Osteocyte (in vitro differentiated cells): ENCODE data around the gene RSRC1. TPM values are rescaled to one million over a fixed set of nuclear protein-coding genes. Genes with fewer than 3 reads are reported as not detected.

Experiments used
- DNase-seq: peaks from one replicate; pipeline ENCODE4 v3.0.0; 2021; ENCODE audit warnings: mixed read lengths; ENCODE audit not compliant: unreplicated experiment; ENCODE audit errors: extremely low spot score
- H3K27ac Mint-ChIP-seq: one replicate; pipeline ENCODE4 v1.8.0; 2021; ENCODE audit warnings: mild to moderate bottlenecking, mixed read lengths; ENCODE audit not compliant: unreplicated experiment
- H3K27me3 Mint-ChIP-seq: one replicate; pipeline ENCODE4 v1.8.0; 2021; ENCODE audit warnings: mixed read lengths; ENCODE audit not compliant: unreplicated experiment
- H3K36me3 Mint-ChIP-seq: one replicate; pipeline ENCODE4 v1.8.0; 2021; ENCODE audit warnings: mixed read lengths; ENCODE audit not compliant: unreplicated experiment
- H3K4me1 Mint-ChIP-seq: one replicate; pipeline ENCODE4 v1.8.0; 2021; ENCODE audit warnings: mixed read lengths; ENCODE audit not compliant: unreplicated experiment
- H3K4me3 Mint-ChIP-seq: one replicate; pipeline ENCODE4 v1.8.0; 2021; ENCODE audit warnings: mild to moderate bottlenecking, moderate library complexity, mixed read lengths; ENCODE audit not compliant: unreplicated experiment
- H3K9me3 Mint-ChIP-seq: one replicate; pipeline ENCODE4 v1.8.0; 2021; ENCODE audit warnings: mixed read lengths; ENCODE audit not compliant: unreplicated experiment
- CTCF ChIP-seq: fragments of 200-600 bp; sonication (generic); IDR thresholded peaks from 2 replicates; pipeline ENCODE4 v1.5.0; 2021; ENCODE audit warnings: antibody characterized with exemption, mild to moderate bottlenecking, moderate library complexity
- total RNA-seq: library from RNA; stranded (reverse); gene quantifications from 2 replicates; pipeline ENCODE4 v1.2.1, GENCODE V29; 2021

RSRC1 gene
- total RNA-seq, 1 donor from 2014 or later: 26.3 TPM

- H3K27me3 Mint-ChIP-seq: no peaks in the 10 kb centered on the region
- no peaks in the 10 kb centered on the region for H3K36me3 Mint-ChIP-seq
- no peak for DNase-seq
- H3K27ac Mint-ChIP-seq: no peak overlapping the region
- no peaks in the 10 kb centered on the region for H3K9me3 Mint-ChIP-seq
- H3K4me3 Mint-ChIP-seq: no peak overlapping the region
- no peak for TF ChIP-seq CTCF
- no peaks in the 10 kb centered on the region for H3K4me1 Mint-ChIP-seq
Observed at GRCh38 chr3:158355623-158356588, 246.0 kb downstream of the RSRC1 start.

- Mint-ChIP-seq H3K4me1 (no peaks in the 10 kb centered on the region), H3K9me3 (no peaks in the 10 kb centered on the region)
- no peak for DNase-seq
Observed at GRCh38 chr3:158359339-158359738, 249.4 kb downstream of the RSRC1 start.

GRCh38 chr3:158360756-158361448, 251.0 kb downstream of the RSRC1 start:
- TF ChIP-seq CTCF: no peak

More at GRCh38 chr3:158359339-158359738, 249.4 kb downstream of the RSRC1 start:
- H3K27me3 Mint-ChIP-seq: no peaks in the 10 kb centered on the region
- no peak for TF ChIP-seq CTCF
- H3K27ac Mint-ChIP-seq: no peak overlapping the region
- no peak overlapping the region for H3K4me3 Mint-ChIP-seq
- H3K36me3 Mint-ChIP-seq: no peaks in the 10 kb centered on the region

GRCh38 chr3:158368271-158368670, 258.4 kb downstream of the RSRC1 start:
- peaks cover 7% of the 10 kb centered on the region for H3K9me3 Mint-ChIP-seq
- no peak overlapping the region for H3K4me3 Mint-ChIP-seq
- no peak for DNase-seq
- no peak overlapping the region for H3K27ac Mint-ChIP-seq
- H3K27me3 Mint-ChIP-seq: no peaks in the 10 kb centered on the region
- H3K4me1 Mint-ChIP-seq: no peaks in the 10 kb centered on the region
- H3K36me3 Mint-ChIP-seq: peaks cover 2% of the 10 kb centered on the region
- TF ChIP-seq CTCF: no peak

More at GRCh38 chr3:158360756-158361448, 251.0 kb downstream of the RSRC1 start:
- no peaks in the 10 kb centered on the region for H3K4me1 Mint-ChIP-seq
- H3K27ac Mint-ChIP-seq: no peak overlapping the region
- no peaks in the 10 kb centered on the region for H3K27me3 Mint-ChIP-seq
- peaks cover 4% of the 10 kb centered on the region for H3K9me3 Mint-ChIP-seq
- H3K36me3 Mint-ChIP-seq: peaks cover 2% of the 10 kb centered on the region
- H3K4me3 Mint-ChIP-seq: no peak overlapping the region
- DNase-seq: no peak

GRCh38 chr3:158369279-158369678, 259.4 kb downstream of the RSRC1 start:
- no peak for DNase-seq
- H3K27ac Mint-ChIP-seq: no peak overlapping the region
- no peaks in the 10 kb centered on the region for H3K27me3 Mint-ChIP-seq
- H3K4me1 Mint-ChIP-seq: no peaks in the 10 kb centered on the region
- peaks cover 7% of the 10 kb centered on the region for H3K9me3 Mint-ChIP-seq
- no peak for TF ChIP-seq CTCF
- no peak overlapping the region for H3K4me3 Mint-ChIP-seq
- H3K36me3 Mint-ChIP-seq: peaks cover 2% of the 10 kb centered on the region
